Measurements from ENCODE around the gene ATP6V0A4.
"Not testable (repeated sequence)": the region's sequence is repeated elsewhere in the genome, so short reads cannot be mapped to it uniquely, and the experiment has no call there.

The ATP6V0A4 gene

GRCh38 chr7:138829335-138829734 lies 31.3 kb upstream of the ATP6V0A4 start:
- no peak overlapping the region for H3K4me3 ChIP-seq (ENCODE audit: low read length in 2 of 2)
- H3K9me3 ChIP-seq (ENCODE audit: control insufficient read depth in 2 of 2, low read length in 2 of 2): no peaks in the 10 kb centered on the region
- no peaks in the 10 kb centered on the region for H3K4me1 ChIP-seq (ENCODE audit: control insufficient read depth in 2 of 2, insufficient read depth in 2 of 2, low read length in 2 of 2)
- no peak overlapping the region for H3K27ac ChIP-seq (ENCODE audit: low read depth in 2 of 2, low read length in 2 of 2)
- no peaks in the 10 kb centered on the region for H3K36me3 ChIP-seq (ENCODE audit: control insufficient read depth in 2 of 2, insufficient read depth in 2 of 2, low read length in 2 of 2)
- H3K9ac ChIP-seq (ENCODE audit: low read depth in 1 of 2, low read length in 2 of 2): no peak overlapping the region
- H3K27me3 ChIP-seq (ENCODE audit: control insufficient read depth in 2 of 2, insufficient read depth in 2 of 2, low read length in 2 of 2): no peaks in the 10 kb centered on the region

- Histone ChIP-seq H3K4me1 (ENCODE audit: control insufficient read depth in 2 of 2, insufficient read depth in 2 of 2, low read length in 2 of 2) (no peaks in the 10 kb centered on the region), H3K9ac (ENCODE audit: low read depth in 1 of 2, low read length in 2 of 2) (no peak overlapping the region), H3K9me3 (ENCODE audit: control insufficient read depth in 2 of 2, low read length in 2 of 2) (no peaks in the 10 kb centered on the region), H3K4me3 (ENCODE audit: low read length in 2 of 2) (no peak overlapping the region), H3K36me3 (ENCODE audit: control insufficient read depth in 2 of 2, insufficient read depth in 2 of 2, low read length in 2 of 2) (no peaks in the 10 kb centered on the region), H3K27ac (ENCODE audit: low read depth in 2 of 2, low read length in 2 of 2) (no peak overlapping the region), H3K27me3 (ENCODE audit: control insufficient read depth in 2 of 2, insufficient read depth in 2 of 2, low read length in 2 of 2) (no peaks in the 10 kb centered on the region)
These were observed 30.3 kb upstream of the ATP6V0A4 start for GRCh38 chr7:138828302-138828701.

GRCh38 chr7:138825049-138825721 lies 27.2 kb upstream of the ATP6V0A4 start:
- Histone ChIP-seq H3K27me3 (ENCODE audit: control insufficient read depth in 2 of 2, insufficient read depth in 2 of 2, low read length in 2 of 2) (no peaks in the 10 kb centered on the region), H3K36me3 (ENCODE audit: control insufficient read depth in 2 of 2, insufficient read depth in 2 of 2, low read length in 2 of 2) (no peaks in the 10 kb centered on the region), H3K9me3 (ENCODE audit: control insufficient read depth in 2 of 2, low read length in 2 of 2) (no peaks in the 10 kb centered on the region), H3K4me3 (ENCODE audit: low read length in 2 of 2) (no peak overlapping the region), H3K4me1 (ENCODE audit: control insufficient read depth in 2 of 2, insufficient read depth in 2 of 2, low read length in 2 of 2) (no peaks in the 10 kb centered on the region), H3K9ac (ENCODE audit: low read depth in 1 of 2, low read length in 2 of 2) (no peak overlapping the region), H3K27ac (ENCODE audit: low read depth in 2 of 2, low read length in 2 of 2) (no peak overlapping the region)

GRCh38 chr7:138822867-138823535 lies 25.0 kb upstream of the ATP6V0A4 start:
- Histone ChIP-seq H3K9ac (ENCODE audit: low read depth in 1 of 2, low read length in 2 of 2) (no peak overlapping the region), H3K36me3 (ENCODE audit: control insufficient read depth in 2 of 2, insufficient read depth in 2 of 2, low read length in 2 of 2) (no peaks in the 10 kb centered on the region), H3K4me1 (ENCODE audit: control insufficient read depth in 2 of 2, insufficient read depth in 2 of 2, low read length in 2 of 2) (no peaks in the 10 kb centered on the region), H3K4me3 (ENCODE audit: low read length in 2 of 2) (no peak overlapping the region), H3K9me3 (ENCODE audit: control insufficient read depth in 2 of 2, low read length in 2 of 2) (no peaks in the 10 kb centered on the region), H3K27ac (ENCODE audit: low read depth in 2 of 2, low read length in 2 of 2) (no peak overlapping the region), H3K27me3 (ENCODE audit: control insufficient read depth in 2 of 2, insufficient read depth in 2 of 2, low read length in 2 of 2) (no peaks in the 10 kb centered on the region)

- Histone ChIP-seq H3K27me3 (ENCODE audit: control insufficient read depth in 2 of 2, insufficient read depth in 2 of 2, low read length in 2 of 2) (no peaks in the 10 kb centered on the region), H3K4me1 (ENCODE audit: control insufficient read depth in 2 of 2, insufficient read depth in 2 of 2, low read length in 2 of 2) (no peaks in the 10 kb centered on the region), H3K36me3 (ENCODE audit: control insufficient read depth in 2 of 2, insufficient read depth in 2 of 2, low read length in 2 of 2) (no peaks in the 10 kb centered on the region), H3K27ac (ENCODE audit: low read depth in 2 of 2, low read length in 2 of 2) (no peak overlapping the region), H3K4me3 (ENCODE audit: low read length in 2 of 2) (no peak overlapping the region), H3K9ac (ENCODE audit: low read depth in 1 of 2, low read length in 2 of 2) (no peak overlapping the region), H3K9me3 (ENCODE audit: control insufficient read depth in 2 of 2, low read length in 2 of 2) (no peaks in the 10 kb centered on the region)
These were observed 23.9 kb upstream of the ATP6V0A4 start for GRCh38 chr7:138821912-138822311.

GRCh38 chr7:138819625-138820024 lies 21.6 kb upstream of the ATP6V0A4 start:
- no peak overlapping the region for H3K4me3 ChIP-seq (ENCODE audit: low read length in 2 of 2)
- no peak overlapping the region for H3K9ac ChIP-seq (ENCODE audit: low read depth in 1 of 2, low read length in 2 of 2)
- no peaks in the 10 kb centered on the region for H3K4me1 ChIP-seq (ENCODE audit: control insufficient read depth in 2 of 2, insufficient read depth in 2 of 2, low read length in 2 of 2)
- no peaks in the 10 kb centered on the region for H3K9me3 ChIP-seq (ENCODE audit: control insufficient read depth in 2 of 2, low read length in 2 of 2)
- H3K36me3 ChIP-seq (ENCODE audit: control insufficient read depth in 2 of 2, insufficient read depth in 2 of 2, low read length in 2 of 2): no peaks in the 10 kb centered on the region
- no peak overlapping the region for H3K27ac ChIP-seq (ENCODE audit: low read depth in 2 of 2, low read length in 2 of 2)
- no peaks in the 10 kb centered on the region for H3K27me3 ChIP-seq (ENCODE audit: control insufficient read depth in 2 of 2, insufficient read depth in 2 of 2, low read length in 2 of 2)

GRCh38 chr7:138816650-138817049 lies 18.7 kb upstream of the ATP6V0A4 start:
- H3K9ac ChIP-seq (ENCODE audit: low read depth in 1 of 2, low read length in 2 of 2): no peak overlapping the region
- no peaks in the 10 kb centered on the region for H3K36me3 ChIP-seq (ENCODE audit: control insufficient read depth in 2 of 2, insufficient read depth in 2 of 2, low read length in 2 of 2)

GRCh38 chr7:138814816-138815332 lies 16.9 kb upstream of the ATP6V0A4 start:
- Histone ChIP-seq H3K27ac (ENCODE audit: low read depth in 2 of 2, low read length in 2 of 2) (no peak overlapping the region), H3K4me1 (ENCODE audit: control insufficient read depth in 2 of 2, insufficient read depth in 2 of 2, low read length in 2 of 2) (no peaks in the 10 kb centered on the region), H3K9ac (ENCODE audit: low read depth in 1 of 2, low read length in 2 of 2) (no peak overlapping the region), H3K27me3 (ENCODE audit: control insufficient read depth in 2 of 2, insufficient read depth in 2 of 2, low read length in 2 of 2) (no peaks in the 10 kb centered on the region), H3K9me3 (ENCODE audit: control insufficient read depth in 2 of 2, low read length in 2 of 2) (no peaks in the 10 kb centered on the region), H3K4me3 (ENCODE audit: low read length in 2 of 2) (no peak overlapping the region), H3K36me3 (ENCODE audit: control insufficient read depth in 2 of 2, insufficient read depth in 2 of 2, low read length in 2 of 2) (no peaks in the 10 kb centered on the region)

More at GRCh38 chr7:138816650-138817049, 18.7 kb upstream of the ATP6V0A4 start:
- Histone ChIP-seq H3K4me3 (ENCODE audit: low read length in 2 of 2) (no peak overlapping the region), H3K9me3 (ENCODE audit: control insufficient read depth in 2 of 2, low read length in 2 of 2) (no peaks in the 10 kb centered on the region), H3K27ac (ENCODE audit: low read depth in 2 of 2, low read length in 2 of 2) (no peak overlapping the region), H3K27me3 (ENCODE audit: control insufficient read depth in 2 of 2, insufficient read depth in 2 of 2, low read length in 2 of 2) (no peaks in the 10 kb centered on the region), H3K4me1 (ENCODE audit: control insufficient read depth in 2 of 2, insufficient read depth in 2 of 2, low read length in 2 of 2) (no peaks in the 10 kb centered on the region)

GRCh38 chr7:138813945-138814344 lies 15.9 kb upstream of the ATP6V0A4 start:
- H3K27ac ChIP-seq (ENCODE audit: low read depth in 2 of 2, low read length in 2 of 2): no peak overlapping the region
- H3K4me1 ChIP-seq (ENCODE audit: control insufficient read depth in 2 of 2, insufficient read depth in 2 of 2, low read length in 2 of 2): no peaks in the 10 kb centered on the region
- H3K36me3 ChIP-seq (ENCODE audit: control insufficient read depth in 2 of 2, insufficient read depth in 2 of 2, low read length in 2 of 2): no peaks in the 10 kb centered on the region
- H3K9me3 ChIP-seq (ENCODE audit: control insufficient read depth in 2 of 2, low read length in 2 of 2): no peaks in the 10 kb centered on the region
- H3K9ac ChIP-seq (ENCODE audit: low read depth in 1 of 2, low read length in 2 of 2): no peak overlapping the region
- no peak overlapping the region for H3K4me3 ChIP-seq (ENCODE audit: low read length in 2 of 2)
- H3K27me3 ChIP-seq (ENCODE audit: control insufficient read depth in 2 of 2, insufficient read depth in 2 of 2, low read length in 2 of 2): no peaks in the 10 kb centered on the region

GRCh38 chr7:138811327-138811726 lies 13.3 kb upstream of the ATP6V0A4 start:
- H3K4me1 ChIP-seq (ENCODE audit: control insufficient read depth in 2 of 2, insufficient read depth in 2 of 2, low read length in 2 of 2); H3K36me3 ChIP-seq (ENCODE audit: control insufficient read depth in 2 of 2, insufficient read depth in 2 of 2, low read length in 2 of 2); H3K4me3 ChIP-seq (ENCODE audit: low read length in 2 of 2); H3K27ac ChIP-seq (ENCODE audit: low read depth in 2 of 2, low read length in 2 of 2); H3K27me3 ChIP-seq (ENCODE audit: control insufficient read depth in 2 of 2, insufficient read depth in 2 of 2, low read length in 2 of 2); H3K9me3 ChIP-seq (ENCODE audit: control insufficient read depth in 2 of 2, low read length in 2 of 2); H3K9ac ChIP-seq (ENCODE audit: low read depth in 1 of 2, low read length in 2 of 2): not testable (repeated sequence)

Data from mucosa of rectum (tissue), 2 donors.